ENCODE measurements around the gene ZNF613.
"Not testable (repeated sequence)": the region's sequence is repeated elsewhere in the genome, so short reads cannot be mapped to it uniquely, and the experiment has no call there.

Gene ZNF613

DNA sequence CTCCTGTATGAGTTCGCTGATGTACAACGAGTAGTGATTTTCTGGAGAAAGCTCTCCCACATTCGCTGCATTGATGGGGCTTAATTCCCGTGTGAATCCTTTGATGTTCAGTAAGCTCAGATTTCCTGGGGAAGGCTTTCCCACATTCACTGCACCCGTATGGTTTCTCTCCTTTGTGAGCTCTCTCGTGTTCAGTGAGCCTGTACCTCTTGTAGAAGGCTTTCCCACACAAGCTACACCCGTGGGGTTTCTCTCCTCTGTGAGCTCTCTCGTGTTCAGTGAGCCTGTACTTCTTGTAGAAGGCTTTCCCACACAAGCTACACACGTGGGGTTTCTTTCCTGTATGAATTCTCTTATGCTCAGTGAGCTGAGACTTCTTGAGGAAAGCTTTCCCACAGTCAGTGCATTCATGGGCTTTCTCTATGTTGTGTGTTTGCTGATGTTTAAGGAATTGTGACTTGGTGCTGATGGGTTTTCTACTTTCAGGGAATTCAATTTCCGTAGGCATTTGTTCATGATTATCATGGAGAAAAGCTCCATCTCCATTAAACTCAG is 36.0 kb upstream of the ZNF613 start:
- H3K36me3 ChIP-seq (ENCODE audit: control insufficient read depth, insufficient read depth, low read length) = peaks cover 22% of the 10 kb centered on the region
- H3K4me3 ChIP-seq (replicated peaks; ENCODE audit: low read depth, low read length) = no peak overlapping the region
- no peaks in the 10 kb centered on the region for H3K27me3 ChIP-seq (replicated peaks; ENCODE audit: control insufficient read depth, insufficient read depth, low read length)
- no peak for DNase-seq (ENCODE audit: extremely low read depth, insufficient read length)
- TF ChIP-seq, protein P1, sequence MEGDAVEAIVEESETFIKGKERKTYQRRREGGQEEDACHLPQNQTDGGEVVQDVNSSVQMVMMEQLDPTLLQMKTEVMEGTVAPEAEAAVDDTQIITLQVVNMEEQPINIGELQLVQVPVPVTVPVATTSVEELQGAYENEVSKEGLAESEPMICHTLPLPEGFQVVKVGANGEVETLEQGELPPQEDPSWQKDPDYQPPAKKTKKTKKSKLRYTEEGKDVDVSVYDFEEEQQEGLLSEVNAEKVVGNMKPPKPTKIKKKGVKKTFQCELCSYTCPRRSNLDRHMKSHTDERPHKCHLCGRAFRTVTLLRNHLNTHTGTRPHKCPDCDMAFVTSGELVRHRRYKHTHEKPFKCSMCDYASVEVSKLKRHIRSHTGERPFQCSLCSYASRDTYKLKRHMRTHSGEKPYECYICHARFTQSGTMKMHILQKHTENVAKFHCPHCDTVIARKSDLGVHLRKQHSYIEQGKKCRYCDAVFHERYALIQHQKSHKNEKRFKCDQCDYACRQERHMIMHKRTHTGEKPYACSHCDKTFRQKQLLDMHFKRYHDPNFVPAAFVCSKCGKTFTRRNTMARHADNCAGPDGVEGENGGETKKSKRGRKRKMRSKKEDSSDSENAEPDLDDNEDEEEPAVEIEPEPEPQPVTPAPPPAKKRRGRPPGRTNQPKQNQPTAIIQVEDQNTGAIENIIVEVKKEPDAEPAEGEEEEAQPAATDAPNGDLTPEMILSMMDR (IDR thresholded peaks at IDR 0.05; ENCODE audit: insufficient read depth, low read length, poor library complexity, severe bottlenecking) = no peak

DNA sequence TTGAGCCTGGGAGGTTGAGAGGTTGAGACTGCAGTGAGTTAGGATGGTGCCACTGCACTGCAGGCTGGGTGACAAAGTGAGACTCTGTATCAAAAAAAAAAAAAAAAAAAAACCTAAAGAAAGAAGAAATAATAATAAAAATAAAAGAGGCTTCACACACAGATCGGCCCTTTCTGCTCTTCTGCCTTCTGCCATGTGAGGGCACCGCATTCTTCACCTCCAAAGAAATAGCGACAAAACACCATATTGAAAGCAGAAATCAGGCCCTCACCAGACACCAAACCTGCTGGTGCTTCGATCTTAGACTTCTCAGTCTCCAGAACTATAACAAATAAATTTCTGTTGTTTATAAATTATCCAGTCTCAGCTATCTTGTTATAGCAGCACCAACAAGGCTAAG is 25.4 kb upstream of the ZNF613 start:
- H3K4me3 ChIP-seq (replicated peaks; ENCODE audit: low read depth, low read length) = no peak overlapping the region
- DNase-seq (ENCODE audit: extremely low read depth, insufficient read length) = no peak
- TF ChIP-seq, protein P1 (IDR thresholded peaks at IDR 0.05; ENCODE audit: insufficient read depth, low read length, poor library complexity, severe bottlenecking) = no peak
- H3K36me3 ChIP-seq (ENCODE audit: control insufficient read depth, insufficient read depth, low read length) = peaks cover 5% of the 10 kb centered on the region
- H3K27me3 ChIP-seq (replicated peaks; ENCODE audit: control insufficient read depth, insufficient read depth, low read length) = no peaks in the 10 kb centered on the region

DNA sequence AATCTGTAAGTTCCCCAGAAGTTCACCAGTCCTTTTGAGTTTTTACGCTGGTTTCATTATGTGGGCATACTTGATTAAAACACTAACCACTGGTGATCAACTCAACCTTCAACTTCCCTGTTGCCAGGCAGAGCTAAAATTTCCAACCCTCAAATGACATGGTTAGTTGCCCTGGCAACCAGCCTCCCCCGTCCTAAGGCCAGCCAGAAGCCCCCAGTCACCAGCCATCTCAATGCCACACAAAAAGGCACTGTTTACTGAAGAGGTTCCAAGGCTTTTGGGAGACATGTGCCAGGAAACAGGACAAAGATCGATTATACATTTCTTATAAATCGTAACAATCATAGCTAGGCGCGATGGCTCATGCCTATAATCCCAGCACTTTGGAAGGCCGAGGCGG is 24.1 kb upstream of the ZNF613 start:
- Histone ChIP-seq H3K36me3 (ENCODE audit: control insufficient read depth, insufficient read depth, low read length) (peaks cover 1% of the 10 kb centered on the region), H3K27me3 (replicated peaks; ENCODE audit: control insufficient read depth, insufficient read depth, low read length) (no peaks in the 10 kb centered on the region), H3K4me3 (replicated peaks; ENCODE audit: low read depth, low read length) (no peak overlapping the region)
- no peak for DNase-seq (ENCODE audit: extremely low read depth, insufficient read length)
- TF ChIP-seq, protein P1 (IDR thresholded peaks at IDR 0.05; ENCODE audit: insufficient read depth, low read length, poor library complexity, severe bottlenecking) = no peak

DNA sequence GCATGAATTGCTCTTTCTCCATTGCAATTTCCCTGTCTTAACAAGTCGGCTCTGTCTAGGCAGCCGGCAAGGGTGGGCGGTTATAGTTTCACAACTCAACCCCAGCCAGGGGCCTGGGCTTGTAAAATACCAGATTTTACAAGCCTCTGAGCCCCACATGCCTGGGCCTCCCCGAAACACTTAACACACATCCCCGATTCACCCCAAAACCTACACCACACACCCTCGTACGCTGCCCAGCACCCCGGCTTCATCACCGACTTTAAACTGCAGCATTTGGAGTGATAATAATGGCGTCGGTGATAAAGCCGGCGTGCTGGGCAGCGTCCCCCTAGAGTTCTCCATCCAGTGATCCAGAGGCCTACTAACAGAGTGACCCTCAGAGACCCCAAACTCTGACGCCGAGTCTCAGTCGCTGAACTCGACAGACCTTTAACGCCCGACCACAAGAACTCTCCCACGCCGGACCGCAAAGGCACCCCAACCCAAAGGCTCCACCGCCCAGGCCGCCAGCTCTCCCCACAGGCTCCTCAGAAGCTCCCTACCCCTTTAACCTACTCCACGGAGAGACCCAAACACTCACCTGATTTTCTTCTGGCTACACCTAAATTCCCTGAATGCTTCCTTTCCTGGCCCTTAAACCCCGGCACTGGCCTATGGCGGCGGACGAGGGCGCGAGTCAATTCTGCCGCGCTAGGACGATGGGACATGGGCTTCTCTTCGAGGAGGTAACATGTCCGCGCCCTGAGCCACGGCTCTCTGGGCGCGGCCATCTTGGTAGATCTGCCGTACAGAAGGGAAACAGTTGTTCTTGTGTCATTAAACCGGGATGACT is 22.7 kb upstream of the ZNF613 start, which contains the start of gene ZNF649:
Gene ZNF649 (minus strand): TSS at position 687 of the 835 bp plus-strand sequence. CDS start 4,910 bp downstream, outside the sequence.
- TF ChIP-seq, protein P1 (IDR thresholded peaks at IDR 0.05; ENCODE audit: insufficient read depth, low read length, poor library complexity, severe bottlenecking) = peak; percentile 12
- peak within 1 kb of the TSS; percentile 78 for H3K4me3 ChIP-seq (replicated peaks; ENCODE audit: low read depth, low read length)
- DNase-seq (ENCODE audit: extremely low read depth, insufficient read length) = peak; percentile 86

DNA sequence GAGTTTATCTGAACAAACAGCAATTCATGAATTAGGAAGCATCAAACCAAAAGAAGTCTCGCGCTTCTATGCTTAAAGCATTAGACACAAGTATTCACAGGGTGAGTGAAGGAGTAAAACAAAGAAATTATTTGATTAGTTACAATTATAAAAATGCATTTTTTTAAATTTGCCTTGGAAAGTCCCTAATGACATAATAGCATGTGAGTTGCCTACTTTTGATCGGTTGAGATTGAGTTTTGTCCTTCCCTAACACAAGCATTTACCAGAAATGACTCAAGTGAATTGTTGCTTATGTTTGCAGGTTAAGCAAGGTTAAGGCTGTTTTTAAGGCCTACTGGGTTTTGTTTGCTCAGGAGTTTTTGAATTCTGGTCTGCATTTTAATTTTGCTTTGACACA is 22.1 kb upstream of the ZNF613 start:
- Histone ChIP-seq H3K4me3 (replicated peaks; ENCODE audit: low read depth, low read length) (no peak overlapping the region), H3K36me3 (ENCODE audit: control insufficient read depth, insufficient read depth, low read length) (no peaks in the 10 kb centered on the region), H3K27me3 (replicated peaks; ENCODE audit: control insufficient read depth, insufficient read depth, low read length) (no peaks in the 10 kb centered on the region)
- DNase-seq (ENCODE audit: extremely low read depth, insufficient read length) = no peak
- TF ChIP-seq, protein P1 (IDR thresholded peaks at IDR 0.05; ENCODE audit: insufficient read depth, low read length, poor library complexity, severe bottlenecking) = no peak

More for the DNA sequence above, 22.7 kb upstream of the ZNF613 start, which contains the start of gene ZNF649:
- Histone ChIP-seq H3K27me3 (replicated peaks; ENCODE audit: control insufficient read depth, insufficient read depth, low read length) (no peaks in the 10 kb centered on the region), H3K36me3 (ENCODE audit: control insufficient read depth, insufficient read depth, low read length) (no peaks in the 10 kb centered on the region; the same call in 1 of the 2 replicates)

DNA sequence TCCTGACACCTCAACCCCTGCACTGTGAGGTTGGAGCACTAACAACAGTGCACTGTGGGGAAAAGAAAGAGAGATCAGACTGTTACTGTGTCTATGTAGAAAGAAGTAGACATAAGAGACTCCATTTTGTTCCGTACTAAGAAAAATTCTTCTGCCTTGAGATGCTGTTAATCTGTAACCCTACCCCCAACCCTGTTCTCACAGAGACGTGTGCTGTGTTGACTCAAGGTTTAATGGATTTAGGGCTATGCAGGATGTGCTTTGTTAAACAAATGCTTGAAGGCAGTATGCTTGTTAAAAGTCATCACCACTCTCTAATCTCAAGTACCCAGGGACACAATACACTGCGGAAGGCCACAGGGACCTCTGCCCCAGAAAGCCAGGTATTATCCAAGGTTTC is 21.6 kb upstream of the ZNF613 start:
- H3K36me3 ChIP-seq (ENCODE audit: control insufficient read depth, insufficient read depth, low read length); H3K4me3 ChIP-seq (replicated peaks; ENCODE audit: low read depth, low read length); DNase-seq (ENCODE audit: extremely low read depth, insufficient read length); H3K27me3 ChIP-seq (replicated peaks; ENCODE audit: control insufficient read depth, insufficient read depth, low read length): not testable (repeated sequence)

DNA sequence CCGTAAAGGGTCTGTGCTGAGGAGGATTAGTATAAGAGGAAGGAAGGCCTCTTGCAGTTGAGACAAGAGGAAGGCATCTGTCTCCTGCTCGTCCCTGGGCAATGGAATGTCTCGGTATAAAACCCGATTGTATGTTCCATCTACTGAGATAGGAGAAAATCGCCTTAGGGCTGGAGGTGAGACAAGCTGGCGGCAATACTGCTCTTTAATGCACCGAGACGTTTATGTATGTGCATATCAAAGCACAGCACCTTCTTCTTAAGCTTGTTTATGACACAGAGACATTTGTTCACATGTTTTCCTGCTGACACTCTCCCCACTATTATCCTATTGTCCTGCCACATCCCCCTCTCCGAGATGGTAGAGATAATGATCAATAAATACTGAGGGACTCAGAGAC is 21.2 kb upstream of the ZNF613 start:
- not testable (repeated sequence) for DNase-seq (ENCODE audit: extremely low read depth, insufficient read length); H3K27me3 ChIP-seq (replicated peaks; ENCODE audit: control insufficient read depth, insufficient read depth, low read length); H3K36me3 ChIP-seq (ENCODE audit: control insufficient read depth, insufficient read depth, low read length); H3K4me3 ChIP-seq (replicated peaks; ENCODE audit: low read depth, low read length)

DNA sequence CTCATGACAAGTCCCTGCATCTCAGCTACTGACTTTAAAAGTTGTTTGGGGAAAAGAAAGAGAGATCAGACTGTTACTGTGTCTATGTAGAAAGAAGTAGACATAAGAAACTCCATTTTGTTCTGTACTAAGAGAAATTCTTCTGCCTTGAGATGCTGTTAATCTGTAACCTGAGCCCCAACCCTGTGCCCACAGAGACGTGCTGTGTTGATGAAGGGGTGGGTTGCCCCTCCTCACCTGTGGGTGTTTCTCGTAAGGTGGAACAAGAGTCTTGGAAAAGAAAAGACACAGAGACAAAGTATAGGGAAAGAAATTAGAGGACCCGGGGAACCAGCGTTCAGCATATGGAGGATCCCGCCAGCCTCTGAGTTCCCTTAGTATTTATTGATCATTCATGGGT is 19.3 kb upstream of the ZNF613 start:
- not testable (repeated sequence) for DNase-seq (ENCODE audit: extremely low read depth, insufficient read length); H3K36me3 ChIP-seq (ENCODE audit: control insufficient read depth, insufficient read depth, low read length); H3K4me3 ChIP-seq (replicated peaks; ENCODE audit: low read depth, low read length); H3K27me3 ChIP-seq (replicated peaks; ENCODE audit: control insufficient read depth, insufficient read depth, low read length)

Measured in GM06990 (cell line).